ENCODE data around the gene DTNB. TPM values are rescaled to one million over a fixed set of nuclear protein-coding genes. Genes with fewer than 3 reads are reported as not detected.

DTNB gene
- total RNA-seq, 1 experiment from 2014 or later, result 19.6 TPM

DNA sequence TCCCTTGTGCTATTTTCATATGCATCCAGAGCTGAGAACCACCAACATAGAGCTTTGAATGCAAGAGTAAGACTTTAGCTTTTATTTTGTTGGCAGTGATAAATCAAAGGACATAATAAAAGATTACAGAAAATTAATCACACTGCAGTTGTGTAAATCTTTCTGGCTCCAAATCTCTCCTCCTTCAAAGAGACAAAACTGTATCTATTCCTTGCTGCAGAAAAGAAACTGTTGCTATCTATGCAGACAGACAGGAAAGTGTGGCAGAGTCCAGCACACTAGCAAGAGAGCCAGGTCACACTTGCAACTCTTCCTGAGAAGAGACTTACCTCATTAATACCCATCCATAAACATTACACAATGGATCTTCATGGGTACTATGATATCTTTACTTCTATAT is 57.5 kb downstream of the DTNB start:
- Histone ChIP-seq H3K4me3 (ENCODE audit: low read depth, low read length, poor library complexity, severe bottlenecking) (no peak overlapping the region), H3K4me1 (ENCODE audit: insufficient read depth, low read length, poor library complexity, severe bottlenecking) (peaks cover 7% of the 10 kb centered on the region), H3K27me3 (replicated peaks; ENCODE audit: insufficient read depth, low read depth, low read length, poor library complexity) (no peaks in the 10 kb centered on the region), H3K27ac (ENCODE audit: low read depth, low read length, poor library complexity, severe bottlenecking) (no peak overlapping the region), H3K36me3 (ENCODE audit: insufficient read depth, low read length, poor library complexity, severe bottlenecking) (no peaks in the 10 kb centered on the region), H3K9me3 (ENCODE audit: low read depth, low read length, poor library complexity, severe bottlenecking) (no peaks in the 10 kb centered on the region)
- intact Hi-C loops (cut with micrococcal nuclease; ENCODE audit: unreplicated experiment), result no loop called here
- POLR2A ChIA-PET (ENCODE audit: low non-redundant PET), result no interaction called here
- no TSS peak for BruUV-seq (replicated peaks)
- CTCF ChIA-PET, result no interaction called here
- no peak for TF ChIP-seq CTCF (conservative IDR thresholded peaks at IDR 0.05; ENCODE audit: low read depth, low read length)
- TF ChIP-seq EZH2 (IDR thresholded peaks at IDR 0.05; ENCODE audit: borderline replicate concordance, low read depth, low read length, poor library complexity, severe bottlenecking), result no peak
- DNase-seq (ENCODE audit: low spot score), result no peak

DNA sequence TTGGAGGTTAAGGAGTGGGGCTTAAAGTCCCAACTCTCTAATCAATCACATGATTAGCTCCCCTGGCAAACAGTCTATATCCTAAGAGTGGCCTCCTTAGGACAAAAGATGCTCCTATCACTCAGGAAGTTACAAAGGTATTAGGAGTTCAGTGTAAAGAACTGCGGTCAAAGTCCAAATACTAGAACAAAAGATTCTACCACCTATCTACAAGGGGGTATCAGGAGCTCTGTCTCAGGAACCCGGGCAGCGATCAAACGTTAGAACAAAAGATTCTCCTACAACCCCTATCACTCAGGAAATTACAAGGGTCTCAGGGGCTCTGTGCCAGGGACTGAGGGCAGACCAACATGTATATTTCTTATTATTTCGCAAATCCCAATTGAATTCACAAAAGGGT is 58.0 kb downstream of the DTNB start:
- ChIA-PET CTCF (interaction anchor here (0.5 kb wide), 1 partner anchor 250 kb away, joined by 4 read pairs; no protein-coding TSS in a partner anchor), POLR2A (ENCODE audit: low non-redundant PET) (interaction anchor here (0.5 kb wide), 1 partner anchor 59 kb away, joined by 3 read pairs; no protein-coding TSS in a partner anchor)
- Histone ChIP-seq H3K9me3 (ENCODE audit: low read depth, low read length, poor library complexity, severe bottlenecking) (no peaks in the 10 kb centered on the region), H3K4me1 (ENCODE audit: insufficient read depth, low read length, poor library complexity, severe bottlenecking) (peaks cover 7% of the 10 kb centered on the region), H3K4me3 (ENCODE audit: low read depth, low read length, poor library complexity, severe bottlenecking) (no peak overlapping the region), H3K27ac (ENCODE audit: low read depth, low read length, poor library complexity, severe bottlenecking) (no peak overlapping the region), H3K36me3 (ENCODE audit: insufficient read depth, low read length, poor library complexity, severe bottlenecking) (no peaks in the 10 kb centered on the region), H3K27me3 (replicated peaks; ENCODE audit: insufficient read depth, low read depth, low read length, poor library complexity) (no peaks in the 10 kb centered on the region)
- TF ChIP-seq EZH2 (IDR thresholded peaks at IDR 0.05; ENCODE audit: borderline replicate concordance, low read depth, low read length, poor library complexity, severe bottlenecking) (no peak), CTCF (conservative IDR thresholded peaks at IDR 0.05; ENCODE audit: low read depth, low read length) (no peak)
- intact Hi-C loops (cut with micrococcal nuclease; ENCODE audit: unreplicated experiment), result no loop called here
- no peak for DNase-seq (ENCODE audit: low spot score)
- no TSS peak for BruUV-seq (replicated peaks)

GRCh38 chr2:25614711-25615110 is 58.7 kb downstream of the DTNB start:
- TF ChIP-seq CTCF (conservative IDR thresholded peaks at IDR 0.05; ENCODE audit: low read depth, low read length), result no peak
- no peak for TF ChIP-seq EZH2 (IDR thresholded peaks at IDR 0.05; ENCODE audit: borderline replicate concordance, low read depth, low read length, poor library complexity, severe bottlenecking)
- POLR2A ChIA-PET (ENCODE audit: low non-redundant PET), result no interaction called here
- H3K36me3 ChIP-seq (ENCODE audit: insufficient read depth, low read length, poor library complexity, severe bottlenecking), result no peaks in the 10 kb centered on the region
- no peaks in the 10 kb centered on the region for H3K9me3 ChIP-seq (ENCODE audit: low read depth, low read length, poor library complexity, severe bottlenecking)
- CTCF ChIA-PET, result no interaction called here
- H3K27ac ChIP-seq (ENCODE audit: low read depth, low read length, poor library complexity, severe bottlenecking), result no peak overlapping the region
- no TSS peak for BruUV-seq (replicated peaks)
- no peak overlapping the region for H3K4me3 ChIP-seq (ENCODE audit: low read depth, low read length, poor library complexity, severe bottlenecking)
- peaks cover 7% of the 10 kb centered on the region for H3K4me1 ChIP-seq (ENCODE audit: insufficient read depth, low read length, poor library complexity, severe bottlenecking)
- no peak for DNase-seq (ENCODE audit: low spot score)
- H3K27me3 ChIP-seq (replicated peaks; ENCODE audit: insufficient read depth, low read depth, low read length, poor library complexity), result no peaks in the 10 kb centered on the region
- intact Hi-C loops (cut with micrococcal nuclease; ENCODE audit: unreplicated experiment), result no loop called here

Data from A673 (cell line).